Body of pancreas (tissue), 4 donors: Measurements from ENCODE around the gene EMP2.

Source experiments
- POLR2A ChIP-seq, 3 donors: fragments of 450-650 bp; IDR thresholded peaks; one replicate each; pipeline ENCODE4 v1.6.1; 2016; ENCODE audit warnings: antibody characterized with exemption in 3 of 3, mild to moderate bottlenecking in 2 of 3
- TF ChIP-seq, protein P1 (sequence below), 7 experiments: fragments of 450-650 bp in 4 of 7; fragments of 200-600 bp in 3 of 7; sonication (generic) in 3 of 7; IDR thresholded peaks; one replicate each; pipeline ENCODE4 v1.5.1; 2016 to 2019; ENCODE audit warnings: antibody characterized with exemption in 7 of 7

DNA sequence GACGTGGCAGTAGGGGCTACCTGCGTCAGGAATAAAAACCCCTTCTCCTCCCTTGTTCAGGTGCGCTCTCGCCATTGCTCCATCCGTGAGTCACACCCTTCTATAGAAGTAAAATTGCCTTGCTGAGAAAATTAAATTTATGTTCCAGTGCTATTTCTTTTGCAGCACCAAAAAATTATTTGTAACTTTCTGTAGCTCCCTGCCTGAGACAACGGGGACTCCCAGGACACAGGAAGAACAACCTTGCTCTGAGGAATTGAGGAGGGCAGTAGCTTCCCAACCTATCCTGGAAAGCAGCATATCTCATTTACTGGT, 85.4 kb downstream of the EMP2 start:
- TF ChIP-seq, protein P1, sequence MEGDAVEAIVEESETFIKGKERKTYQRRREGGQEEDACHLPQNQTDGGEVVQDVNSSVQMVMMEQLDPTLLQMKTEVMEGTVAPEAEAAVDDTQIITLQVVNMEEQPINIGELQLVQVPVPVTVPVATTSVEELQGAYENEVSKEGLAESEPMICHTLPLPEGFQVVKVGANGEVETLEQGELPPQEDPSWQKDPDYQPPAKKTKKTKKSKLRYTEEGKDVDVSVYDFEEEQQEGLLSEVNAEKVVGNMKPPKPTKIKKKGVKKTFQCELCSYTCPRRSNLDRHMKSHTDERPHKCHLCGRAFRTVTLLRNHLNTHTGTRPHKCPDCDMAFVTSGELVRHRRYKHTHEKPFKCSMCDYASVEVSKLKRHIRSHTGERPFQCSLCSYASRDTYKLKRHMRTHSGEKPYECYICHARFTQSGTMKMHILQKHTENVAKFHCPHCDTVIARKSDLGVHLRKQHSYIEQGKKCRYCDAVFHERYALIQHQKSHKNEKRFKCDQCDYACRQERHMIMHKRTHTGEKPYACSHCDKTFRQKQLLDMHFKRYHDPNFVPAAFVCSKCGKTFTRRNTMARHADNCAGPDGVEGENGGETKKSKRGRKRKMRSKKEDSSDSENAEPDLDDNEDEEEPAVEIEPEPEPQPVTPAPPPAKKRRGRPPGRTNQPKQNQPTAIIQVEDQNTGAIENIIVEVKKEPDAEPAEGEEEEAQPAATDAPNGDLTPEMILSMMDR (IDR thresholded peaks at IDR 0.05): no peak
- no peak for TF ChIP-seq POLR2A (IDR thresholded peaks at IDR 0.05)
